RWPE1 (cell line): ENCODE measurements around the gene TMEM213.

ENCODE experiments used
- CTCF ChIA-PET: fragments of 350-600 bp; sonication (Branson Sonifier 250); formaldehyde crosslinking; extraction: SDS; loops from one replicate; lab custom pipeline; 2021; lab: Yijun Ruan, JAX
- POLR2A ChIA-PET: fragments of 400-600 bp; formaldehyde crosslinking; extraction: SDS; loops from one replicate; lab custom pipeline; 2020; ENCODE audit warnings: antibody characterized with exemption; ENCODE audit not compliant: low non-redundant PET; lab: Yijun Ruan, JAX
- DNase-seq: peaks from one replicate; pipeline ENCODE4 v3.0.0; 2012; ENCODE audit warnings: low spot score
- H3K27ac ChIP-seq: fragments of 450-650 bp; 2 replicates; pipeline ENCODE4 v1.5.1; 2017
- TF ChIP-seq, protein P1 (sequence below): fragments of 450-650 bp; conservative IDR thresholded peaks from 2 replicates; pipeline ENCODE4 v1.5.1; 2017; ENCODE audit warnings: low read depth, mild to moderate bottlenecking

The TMEM213 gene, protein sequence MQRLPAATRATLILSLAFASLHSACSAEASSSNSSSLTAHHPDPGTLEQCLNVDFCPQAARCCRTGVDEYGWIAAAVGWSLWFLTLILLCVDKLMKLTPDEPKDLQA

DNA sequence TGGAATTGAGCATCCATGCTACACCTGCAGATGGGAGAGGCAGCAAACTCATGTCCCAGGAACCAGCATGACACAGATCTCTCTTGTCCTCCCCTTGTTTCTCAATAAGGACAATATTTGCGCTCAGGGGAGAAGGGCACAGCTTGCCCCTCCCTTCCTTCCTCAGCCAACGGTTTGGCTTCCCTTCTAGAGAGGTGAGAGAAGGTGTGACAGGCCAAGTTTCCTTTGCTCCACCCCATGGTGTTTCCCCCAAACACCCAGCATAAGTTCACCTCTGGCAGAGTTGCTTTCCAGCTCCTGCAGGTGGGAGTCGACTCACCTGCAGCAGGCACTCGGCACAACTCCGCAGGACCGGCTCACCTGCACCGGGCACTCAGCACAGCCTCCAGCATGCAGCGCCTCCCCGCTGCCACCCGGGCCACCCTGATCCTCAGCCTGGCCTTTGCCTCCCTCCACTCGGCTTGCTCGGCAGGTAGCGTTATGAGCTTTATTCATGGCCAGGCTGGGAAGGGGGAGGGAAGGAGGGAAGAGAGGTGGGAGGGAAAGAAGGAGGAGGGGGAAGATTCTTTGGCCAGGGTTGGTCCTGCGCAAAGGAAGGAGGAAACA is at the start of gene TMEM213, which contains the start of gene ATP6V0A4:
Gene TMEM213, plus strand, starts transcription at position 280 of the 606 bp plus-strand sequence. Its CDS starts 111 bp downstream, at position 391.
Gene ATP6V0A4, minus strand, starts transcription at position 482 of the 606 bp plus-strand sequence. CDS start 26,949 bp downstream, outside the sequence.
- TF ChIP-seq, protein P1, sequence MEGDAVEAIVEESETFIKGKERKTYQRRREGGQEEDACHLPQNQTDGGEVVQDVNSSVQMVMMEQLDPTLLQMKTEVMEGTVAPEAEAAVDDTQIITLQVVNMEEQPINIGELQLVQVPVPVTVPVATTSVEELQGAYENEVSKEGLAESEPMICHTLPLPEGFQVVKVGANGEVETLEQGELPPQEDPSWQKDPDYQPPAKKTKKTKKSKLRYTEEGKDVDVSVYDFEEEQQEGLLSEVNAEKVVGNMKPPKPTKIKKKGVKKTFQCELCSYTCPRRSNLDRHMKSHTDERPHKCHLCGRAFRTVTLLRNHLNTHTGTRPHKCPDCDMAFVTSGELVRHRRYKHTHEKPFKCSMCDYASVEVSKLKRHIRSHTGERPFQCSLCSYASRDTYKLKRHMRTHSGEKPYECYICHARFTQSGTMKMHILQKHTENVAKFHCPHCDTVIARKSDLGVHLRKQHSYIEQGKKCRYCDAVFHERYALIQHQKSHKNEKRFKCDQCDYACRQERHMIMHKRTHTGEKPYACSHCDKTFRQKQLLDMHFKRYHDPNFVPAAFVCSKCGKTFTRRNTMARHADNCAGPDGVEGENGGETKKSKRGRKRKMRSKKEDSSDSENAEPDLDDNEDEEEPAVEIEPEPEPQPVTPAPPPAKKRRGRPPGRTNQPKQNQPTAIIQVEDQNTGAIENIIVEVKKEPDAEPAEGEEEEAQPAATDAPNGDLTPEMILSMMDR: no peak
- H3K27ac ChIP-seq: no peak within 1 kb of the TSS
- DNase-seq: no peak
- ChIA-PET POLR2A (no interaction called here), CTCF (no interaction called here)

DNA sequence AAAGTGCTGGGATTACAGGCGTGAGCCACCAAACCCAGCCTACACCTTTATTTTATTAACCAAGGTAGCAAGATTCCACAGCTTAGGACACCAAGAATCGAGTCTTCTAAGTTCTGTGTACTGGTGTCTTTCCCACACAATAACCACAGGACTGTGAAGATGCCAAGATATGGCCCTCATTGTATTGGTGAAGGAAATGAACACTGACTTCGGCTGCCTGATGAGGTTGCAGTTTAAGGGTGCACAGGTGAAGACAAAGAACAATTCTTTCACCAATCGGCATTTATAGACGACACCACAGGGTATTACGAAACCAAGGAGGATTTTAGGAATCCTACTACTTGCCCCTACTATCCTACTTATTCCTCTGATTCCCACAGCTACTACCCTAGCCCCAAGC is 49.1 kb upstream of the TMEM213 start:
- no peak overlapping the region for H3K27ac ChIP-seq
- ChIA-PET POLR2A (interaction anchor here (0.6 kb wide), 1 partner anchor 394 kb away, joined by 3 read pairs; no protein-coding TSS in a partner anchor), CTCF (no interaction called here)
- TF ChIP-seq, protein P1: no peak
- DNase-seq: no peak

DNA sequence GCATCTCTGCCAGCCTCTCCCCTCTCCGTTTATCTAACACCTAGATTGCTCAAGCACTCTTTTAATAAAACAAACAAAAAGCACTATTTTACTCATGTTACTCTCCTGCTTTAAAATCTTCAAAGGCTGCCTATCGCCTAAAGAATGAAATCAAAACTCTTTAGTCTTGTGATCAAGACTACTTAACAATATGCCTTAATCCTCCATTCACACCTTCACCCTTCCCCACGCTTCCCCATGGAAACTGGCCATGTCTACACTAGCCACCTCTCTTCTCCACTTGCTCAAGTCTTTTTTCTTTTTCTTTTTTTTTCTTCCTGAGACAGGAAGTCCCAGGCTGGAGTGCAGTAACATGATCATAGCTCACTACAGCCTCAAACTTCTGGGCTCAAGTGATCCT is 47.8 kb upstream of the TMEM213 start:
- TF ChIP-seq, protein P1: no peak
- no peak for DNase-seq
- CTCF ChIA-PET: no interaction called here
- H3K27ac ChIP-seq: no peak overlapping the region
- POLR2A ChIA-PET: no interaction called here

DNA sequence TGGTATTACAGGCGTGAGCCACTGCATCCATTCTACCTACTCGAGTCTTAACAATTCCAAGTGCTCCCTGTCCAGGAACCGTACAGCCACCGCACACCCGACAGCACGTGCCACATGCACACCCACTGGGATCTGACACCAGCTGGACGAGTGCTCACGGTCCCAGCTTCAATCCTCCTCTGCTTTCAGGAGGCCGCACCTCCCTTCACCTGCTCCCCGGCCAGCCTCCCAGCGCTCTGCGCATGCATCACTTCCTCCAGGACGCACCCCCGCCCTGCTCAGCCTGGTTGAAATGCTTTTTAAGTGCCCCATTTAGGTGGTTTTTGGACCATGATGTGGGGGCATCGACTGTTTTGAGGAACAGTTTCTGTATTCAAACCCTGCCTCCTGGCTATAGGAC is 47.3 kb upstream of the TMEM213 start:
- DNase-seq: no peak
- ChIA-PET CTCF (no interaction called here), POLR2A (no interaction called here)
- TF ChIP-seq, protein P1: no peak
- no peak overlapping the region for H3K27ac ChIP-seq

DNA sequence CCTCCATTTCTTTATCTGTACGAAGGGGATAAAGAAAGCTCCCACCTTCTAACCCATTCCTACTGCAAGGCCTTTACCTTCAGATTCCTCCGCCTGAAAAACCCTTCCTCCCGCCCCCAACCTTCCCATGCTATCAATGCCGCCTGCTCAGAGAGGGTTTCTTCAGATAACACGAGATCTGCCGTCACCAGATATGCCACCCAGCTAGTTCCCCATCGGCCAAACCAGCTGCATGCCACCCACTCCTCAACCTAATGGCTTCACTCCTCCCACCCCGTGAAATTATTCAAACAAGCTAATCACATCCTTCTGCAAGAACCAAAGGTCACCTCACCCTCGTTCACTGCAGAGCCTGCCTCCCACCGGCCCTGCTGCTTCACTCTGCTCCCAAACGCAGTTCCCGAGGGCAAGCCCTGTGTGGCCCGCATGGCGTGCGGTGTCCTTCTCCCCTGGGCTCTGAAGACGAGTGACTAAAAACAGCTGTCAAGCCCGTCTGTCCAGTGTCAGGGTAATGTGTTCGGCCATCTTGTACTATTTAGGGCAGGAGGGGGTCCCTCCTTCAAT is 46.8 kb upstream of the TMEM213 start:
- DNase-seq: no peak
- TF ChIP-seq, protein P1: no peak
- ChIA-PET POLR2A (no interaction called here), CTCF (no interaction called here)
- H3K27ac ChIP-seq: no peak overlapping the region

DNA sequence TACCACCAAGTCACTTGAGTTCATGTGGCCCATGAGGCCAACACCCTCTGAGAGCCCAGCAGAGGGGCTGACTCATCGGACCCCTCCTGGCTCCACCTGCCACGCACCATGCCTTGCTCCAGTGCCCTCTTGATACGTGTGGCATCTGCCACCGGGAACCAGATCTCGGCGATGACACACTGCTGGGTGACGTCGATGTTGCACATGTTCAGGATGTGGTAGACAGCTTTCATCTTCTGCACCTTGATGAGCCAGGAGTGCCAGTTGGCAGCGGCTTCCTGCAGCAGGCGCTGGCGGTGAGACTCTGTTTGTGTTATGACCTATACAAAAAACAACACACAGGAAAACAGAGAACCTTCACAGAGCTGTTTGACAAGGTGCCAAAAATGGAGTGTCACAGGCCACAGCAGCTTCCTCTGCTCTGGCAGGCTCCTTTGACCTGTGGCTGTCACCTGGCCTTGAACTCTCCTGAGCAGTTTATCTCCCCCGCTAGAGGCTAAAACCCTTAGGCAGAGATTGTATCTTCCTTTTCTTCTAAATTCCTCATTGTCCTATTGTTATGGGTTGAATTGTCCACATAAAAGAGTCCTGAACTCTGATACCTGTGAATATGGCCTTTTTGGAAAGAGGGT is 45.2 kb upstream of the TMEM213 start:
- CTCF ChIA-PET: interaction anchor here (1.1 kb wide), 1 partner anchor 14 kb away, joined by 3 read pairs; no protein-coding TSS in a partner anchor
- POLR2A ChIA-PET: no interaction called here
- no peak overlapping the region for H3K27ac ChIP-seq
- DNase-seq: no peak
- TF ChIP-seq, protein P1: no peak
